GM23338 (cell line): ENCODE data around the gene CMSS1. TPM values are rescaled to one million over a fixed set of nuclear protein-coding genes. Genes with fewer than 3 reads are reported as not detected.
A peak's percentile ranks its signal among the peaks of the same experiment; 100 is the strongest.

Experiments used
- ATAC-seq: fragments of 200-7000 bp; cut with Tn5 transposase; 3 replicates; pipeline ENCODE4 v1.9.1; 2020
- DNase-seq: peaks from one replicate; pipeline ENCODE4 v3.0.0-alpha.2; 2015; ENCODE audit warnings: low spot score
- H2AFZ ChIP-seq: fragments of 200-600 bp; sonication (generic); 2 replicates; pipeline ENCODE4 v1.8.0; 2016; ENCODE audit warnings: antibody characterized with exemption, mild to moderate bottlenecking, moderate library complexity
- H3F3A ChIP-seq: fragments of 200-600 bp; sonication (generic); replicated peaks from 2 replicates; pipeline ENCODE4 v1.8.0; 2017; ENCODE audit warnings: antibody characterized with exemption, mixed run types, low read depth
- H3K27ac ChIP-seq: fragments of 200-600 bp; sonication (generic); 2 replicates; pipeline ENCODE4 v1.6.1; 2016; ENCODE audit warnings: low read depth
- H3K27me3 ChIP-seq: fragments of 200-600 bp; sonication (generic); 2 replicates; pipeline ENCODE4 v1.8.0; 2016; ENCODE audit warnings: mild to moderate bottlenecking, mixed run types, moderate library complexity; ENCODE audit not compliant: insufficient read depth
- H3K36me3 ChIP-seq: fragments of 200-600 bp; sonication (generic); 2 replicates; pipeline ENCODE4 v1.8.0; 2016; ENCODE audit warnings: mild to moderate bottlenecking; ENCODE audit not compliant: insufficient read depth
- H3K4me1 ChIP-seq: fragments of 200-600 bp; sonication (generic); 2 replicates; pipeline ENCODE4 v1.8.0; 2016; ENCODE audit warnings: mild to moderate bottlenecking, moderate library complexity; ENCODE audit not compliant: insufficient read depth
- H3K4me2 ChIP-seq: fragments of 200-600 bp; sonication (generic); 2 replicates; pipeline ENCODE4 v1.7.1; 2017; ENCODE audit warnings: mixed run types
- H3K4me3 ChIP-seq: fragments of 200-600 bp; sonication (generic); 2 replicates; pipeline ENCODE4 v1.6.1; 2016; ENCODE audit warnings: mixed run types
- H3K79me2 ChIP-seq: fragments of 200-600 bp; sonication (generic); replicated peaks from 2 replicates; pipeline ENCODE4 v1.8.0; 2017; ENCODE audit warnings: mild to moderate bottlenecking; ENCODE audit not compliant: insufficient read depth
- H3K9me2 ChIP-seq: fragments of 200-600 bp; sonication (generic); 2 replicates; pipeline ENCODE4 v1.8.0; 2017; ENCODE audit not compliant: insufficient read depth
- H4K20me1 ChIP-seq: fragments of 200-600 bp; sonication (generic); replicated peaks from 2 replicates; pipeline ENCODE4 v1.8.0; 2017; ENCODE audit warnings: mild to moderate bottlenecking; ENCODE audit not compliant: insufficient read depth
- H3K27ac Mint-ChIP-seq: 2 replicates; pipeline ENCODE4 v1.8.0; 2020; ENCODE audit warnings: inconsistent platforms, mild to moderate bottlenecking, moderate library complexity, mixed read lengths
- H3K27me3 Mint-ChIP-seq: 3 replicates; pipeline ENCODE4 v1.8.0; 2022; ENCODE audit warnings: low read depth, mild to moderate bottlenecking, moderate library complexity, mixed read lengths, inconsistent platforms; ENCODE audit not compliant: insufficient read depth, poor library complexity
- H3K36me3 Mint-ChIP-seq: 3 replicates; pipeline ENCODE4 v1.8.0; 2021; ENCODE audit warnings: low read depth, mild to moderate bottlenecking, inconsistent platforms, moderate library complexity, mixed read lengths
- H3K4me1 Mint-ChIP-seq: 3 replicates; pipeline ENCODE4 v1.8.0; 2020; ENCODE audit warnings: mild to moderate bottlenecking, inconsistent platforms, mixed read lengths
- H3K4me3 Mint-ChIP-seq: 3 replicates; pipeline ENCODE4 v1.8.0; 2021; ENCODE audit warnings: moderate library complexity, mild to moderate bottlenecking, inconsistent platforms, mixed read lengths
- H3K9me3 Mint-ChIP-seq: 3 replicates; pipeline ENCODE4 v1.8.0; 2020; ENCODE audit warnings: moderate library complexity, mild to moderate bottlenecking, inconsistent platforms, mixed read lengths
- CREB1 ChIP-seq: fragments of 250-450 bp; sonication (Bioruptor Pico); IDR thresholded peaks from 2 replicates; pipeline ENCODE4 v1.5.0; 2020; ENCODE audit warnings: low read depth, mild to moderate bottlenecking, moderate library complexity
- EZH2 ChIP-seq: fragments of 200-600 bp; sonication (generic); IDR thresholded peaks from one replicate; pipeline ENCODE4 v1.8.0; 2017; ENCODE audit warnings: antibody characterized with exemption, mild to moderate bottlenecking, low read depth; ENCODE audit not compliant: unreplicated experiment
- JUNB ChIP-seq: IDR thresholded peaks from one replicate; pipeline ENCODE4 v1.6.1; 2016; ENCODE audit warnings: antibody characterized with exemption; ENCODE audit not compliant: unreplicated experiment
- NANOG ChIP-seq: IDR thresholded peaks from 2 replicates; pipeline ENCODE4 v1.6.1; 2016; ENCODE audit warnings: antibody characterized with exemption, borderline replicate concordance
- POLR2AphosphoS5 ChIP-seq: IDR thresholded peaks from 2 replicates; pipeline ENCODE4 v1.6.1; 2016; ENCODE audit warnings: antibody characterized with exemption, low read depth
- ZNF114 ChIP-seq: fragments of 250-450 bp; sonication (Bioruptor Pico); IDR thresholded peaks from 2 replicates; pipeline ENCODE4 v1.5.0; 2020; ENCODE audit warnings: mild to moderate bottlenecking, moderate library complexity
- polyA plus RNA-seq: library from polyadenylated mRNA; unstranded; fragments of >200 nt; fragmentation: Nextera tagmentation; extraction: Ambion mirVana; gene quantifications from 2 replicates; pipeline ENCODE4 v1.2.1, GENCODE V29; 2016
- total RNA-seq: library from RNA; depleted of rRNA; stranded (reverse); fragments of >200 nt; shearing (Covaris generic); gene quantifications from 2 replicates; pipeline ENCODE4 v1.2.3, GENCODE V29; 2014
- TF ChIP-seq, protein P1 (sequence below), 2 experiments: fragments of 200-600 bp in 1 of 2; sonication (generic) in 1 of 2; conservative IDR thresholded peaks; 2 replicates each; pipeline versions ENCODE4 v1.5.1 to v1.6.1; 2016 to 2017; ENCODE audit warnings: antibody characterized with exemption in 2 of 2, low read depth in 2 of 2, mild to moderate bottlenecking in 2 of 2, moderate library complexity in 1 of 2
- TF ChIP-seq, protein P2 (sequence below): IDR thresholded peaks from 2 replicates; pipeline ENCODE4 v1.6.1; 2016; ENCODE audit warnings: antibody characterized with exemption
- TF ChIP-seq, protein P3 (sequence below): fragments of 250-450 bp; sonication (Bioruptor Pico); IDR thresholded peaks from 2 replicates; pipeline ENCODE4 v1.5.0; 2020; ENCODE audit warnings: mild to moderate bottlenecking, moderate library complexity

The CMSS1 gene
- total and polyA plus RNA-seq, 2 experiments from 2014 or later, result 39.4 to 187 TPM

DNA sequence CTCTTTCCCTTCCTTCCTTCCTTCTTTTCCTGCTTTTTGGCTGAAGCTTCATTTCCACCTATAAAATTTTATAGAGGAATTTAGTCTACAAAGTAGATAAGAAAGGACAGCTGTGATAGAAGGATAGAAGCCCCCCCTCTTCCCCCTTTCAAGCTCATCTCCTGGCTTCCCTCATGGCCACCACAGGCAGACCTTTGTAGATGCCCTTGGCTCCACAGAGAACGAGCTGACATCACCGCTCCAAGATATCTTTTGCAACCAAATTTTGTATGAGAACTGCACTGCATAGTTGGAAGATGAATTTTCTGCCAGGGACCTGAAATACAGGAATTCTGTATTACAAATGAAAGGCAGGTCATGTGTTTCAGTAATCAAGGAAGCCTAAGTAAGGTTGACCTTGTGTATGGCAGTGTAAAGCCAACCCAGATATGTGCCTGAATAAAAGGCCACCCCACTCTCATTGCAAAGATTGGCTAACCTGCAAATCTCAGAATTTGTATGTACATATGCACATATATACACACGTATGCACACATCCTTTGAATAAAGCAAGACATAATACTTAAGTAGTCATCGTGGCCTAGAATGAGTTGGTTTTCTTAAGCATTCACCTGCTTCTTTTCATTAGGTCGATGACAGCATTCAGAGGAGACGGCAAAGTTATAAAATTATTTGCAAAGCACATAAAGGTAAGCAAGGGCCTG, 353.7 kb downstream of the CMSS1 start:
- no peaks in the 10 kb centered on the region for H3K27me3 Mint-ChIP-seq
- Histone ChIP-seq H3K27me3 (no peaks in the 10 kb centered on the region), H3K4me2 (no peak overlapping the region), H2AFZ (no peak overlapping the region), H4K20me1 (no peaks in the 10 kb centered on the region), H3K4me3 (no peak overlapping the region), H3K4me1 (0 out of 2 replicates have a peak, but pooled peaks cover 4% of the 10 kb centered on the region), H3K9me2 (no peaks in the 10 kb centered on the region), H3K79me2 (no peaks in the 10 kb centered on the region), H3F3A (no peaks in the 10 kb centered on the region), H3K36me3 (no peaks in the 10 kb centered on the region), H3K27ac (no peak overlapping the region)
- no peak overlapping the region for H3K4me3 Mint-ChIP-seq
- H3K9me3 Mint-ChIP-seq, result no peaks in the 10 kb centered on the region
- H3K4me1 Mint-ChIP-seq, result peaks cover 6% of the 10 kb centered on the region; the same call in 2 of the 3 replicates
- TF ChIP-seq JUNB (no peak), ZNF114 (CRISPR knock-in tag) (no peak), POLR2AphosphoS5 (no peak), NANOG (no peak)
- TF ChIP-seq, protein P1, sequence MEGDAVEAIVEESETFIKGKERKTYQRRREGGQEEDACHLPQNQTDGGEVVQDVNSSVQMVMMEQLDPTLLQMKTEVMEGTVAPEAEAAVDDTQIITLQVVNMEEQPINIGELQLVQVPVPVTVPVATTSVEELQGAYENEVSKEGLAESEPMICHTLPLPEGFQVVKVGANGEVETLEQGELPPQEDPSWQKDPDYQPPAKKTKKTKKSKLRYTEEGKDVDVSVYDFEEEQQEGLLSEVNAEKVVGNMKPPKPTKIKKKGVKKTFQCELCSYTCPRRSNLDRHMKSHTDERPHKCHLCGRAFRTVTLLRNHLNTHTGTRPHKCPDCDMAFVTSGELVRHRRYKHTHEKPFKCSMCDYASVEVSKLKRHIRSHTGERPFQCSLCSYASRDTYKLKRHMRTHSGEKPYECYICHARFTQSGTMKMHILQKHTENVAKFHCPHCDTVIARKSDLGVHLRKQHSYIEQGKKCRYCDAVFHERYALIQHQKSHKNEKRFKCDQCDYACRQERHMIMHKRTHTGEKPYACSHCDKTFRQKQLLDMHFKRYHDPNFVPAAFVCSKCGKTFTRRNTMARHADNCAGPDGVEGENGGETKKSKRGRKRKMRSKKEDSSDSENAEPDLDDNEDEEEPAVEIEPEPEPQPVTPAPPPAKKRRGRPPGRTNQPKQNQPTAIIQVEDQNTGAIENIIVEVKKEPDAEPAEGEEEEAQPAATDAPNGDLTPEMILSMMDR (conservative IDR thresholded peaks at IDR 0.05; ENCODE audit: low read depth in 2 of 2), result no peak
- TF ChIP-seq, protein P2, sequence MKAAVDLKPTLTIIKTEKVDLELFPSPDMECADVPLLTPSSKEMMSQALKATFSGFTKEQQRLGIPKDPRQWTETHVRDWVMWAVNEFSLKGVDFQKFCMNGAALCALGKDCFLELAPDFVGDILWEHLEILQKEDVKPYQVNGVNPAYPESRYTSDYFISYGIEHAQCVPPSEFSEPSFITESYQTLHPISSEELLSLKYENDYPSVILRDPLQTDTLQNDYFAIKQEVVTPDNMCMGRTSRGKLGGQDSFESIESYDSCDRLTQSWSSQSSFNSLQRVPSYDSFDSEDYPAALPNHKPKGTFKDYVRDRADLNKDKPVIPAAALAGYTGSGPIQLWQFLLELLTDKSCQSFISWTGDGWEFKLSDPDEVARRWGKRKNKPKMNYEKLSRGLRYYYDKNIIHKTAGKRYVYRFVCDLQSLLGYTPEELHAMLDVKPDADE, result no peak
- ATAC-seq, result no peak
- peaks cover 4% of the 10 kb centered on the region for H3K36me3 Mint-ChIP-seq
- no peak overlapping the region for H3K27ac Mint-ChIP-seq
- no peak for DNase-seq

GRCh38 chr3:100173961-100174360, 356.3 kb downstream of the CMSS1 start:
- Histone ChIP-seq H3K4me3 (no peak overlapping the region), H3K9me2 (no peaks in the 10 kb centered on the region), H3K27ac (no peak overlapping the region), H3K36me3 (peaks cover 10% of the 10 kb centered on the region), H4K20me1 (no peaks in the 10 kb centered on the region), H3K79me2 (no peaks in the 10 kb centered on the region), H2AFZ (no peak overlapping the region), H3K4me2 (no peak overlapping the region), H3K27me3 (no peaks in the 10 kb centered on the region), H3K4me1 (0 out of 2 replicates have a peak, but pooled peaks cover 4% of the 10 kb centered on the region), H3F3A (no peaks in the 10 kb centered on the region)
- DNase-seq (no peak), ATAC-seq (no peak)
- Mint-ChIP-seq H3K36me3 (peaks cover 26% of the 10 kb centered on the region), H3K27ac (peak overlapping the region; percentile 88), H3K4me1 (peaks cover 6% of the 10 kb centered on the region; the same call in 2 of the 3 replicates), H3K27me3 (peaks cover under 1% of the 10 kb centered on the region), H3K9me3 (peaks cover 9% of the 10 kb centered on the region), H3K4me3 (no peak overlapping the region)
- TF ChIP-seq NANOG (no peak), POLR2AphosphoS5 (no peak), JUNB (no peak), EZH2 (no peak), ZNF114 (CRISPR knock-in tag) (no peak), CREB1 (CRISPR knock-in tag) (no peak)
- TF ChIP-seq, protein P3, sequence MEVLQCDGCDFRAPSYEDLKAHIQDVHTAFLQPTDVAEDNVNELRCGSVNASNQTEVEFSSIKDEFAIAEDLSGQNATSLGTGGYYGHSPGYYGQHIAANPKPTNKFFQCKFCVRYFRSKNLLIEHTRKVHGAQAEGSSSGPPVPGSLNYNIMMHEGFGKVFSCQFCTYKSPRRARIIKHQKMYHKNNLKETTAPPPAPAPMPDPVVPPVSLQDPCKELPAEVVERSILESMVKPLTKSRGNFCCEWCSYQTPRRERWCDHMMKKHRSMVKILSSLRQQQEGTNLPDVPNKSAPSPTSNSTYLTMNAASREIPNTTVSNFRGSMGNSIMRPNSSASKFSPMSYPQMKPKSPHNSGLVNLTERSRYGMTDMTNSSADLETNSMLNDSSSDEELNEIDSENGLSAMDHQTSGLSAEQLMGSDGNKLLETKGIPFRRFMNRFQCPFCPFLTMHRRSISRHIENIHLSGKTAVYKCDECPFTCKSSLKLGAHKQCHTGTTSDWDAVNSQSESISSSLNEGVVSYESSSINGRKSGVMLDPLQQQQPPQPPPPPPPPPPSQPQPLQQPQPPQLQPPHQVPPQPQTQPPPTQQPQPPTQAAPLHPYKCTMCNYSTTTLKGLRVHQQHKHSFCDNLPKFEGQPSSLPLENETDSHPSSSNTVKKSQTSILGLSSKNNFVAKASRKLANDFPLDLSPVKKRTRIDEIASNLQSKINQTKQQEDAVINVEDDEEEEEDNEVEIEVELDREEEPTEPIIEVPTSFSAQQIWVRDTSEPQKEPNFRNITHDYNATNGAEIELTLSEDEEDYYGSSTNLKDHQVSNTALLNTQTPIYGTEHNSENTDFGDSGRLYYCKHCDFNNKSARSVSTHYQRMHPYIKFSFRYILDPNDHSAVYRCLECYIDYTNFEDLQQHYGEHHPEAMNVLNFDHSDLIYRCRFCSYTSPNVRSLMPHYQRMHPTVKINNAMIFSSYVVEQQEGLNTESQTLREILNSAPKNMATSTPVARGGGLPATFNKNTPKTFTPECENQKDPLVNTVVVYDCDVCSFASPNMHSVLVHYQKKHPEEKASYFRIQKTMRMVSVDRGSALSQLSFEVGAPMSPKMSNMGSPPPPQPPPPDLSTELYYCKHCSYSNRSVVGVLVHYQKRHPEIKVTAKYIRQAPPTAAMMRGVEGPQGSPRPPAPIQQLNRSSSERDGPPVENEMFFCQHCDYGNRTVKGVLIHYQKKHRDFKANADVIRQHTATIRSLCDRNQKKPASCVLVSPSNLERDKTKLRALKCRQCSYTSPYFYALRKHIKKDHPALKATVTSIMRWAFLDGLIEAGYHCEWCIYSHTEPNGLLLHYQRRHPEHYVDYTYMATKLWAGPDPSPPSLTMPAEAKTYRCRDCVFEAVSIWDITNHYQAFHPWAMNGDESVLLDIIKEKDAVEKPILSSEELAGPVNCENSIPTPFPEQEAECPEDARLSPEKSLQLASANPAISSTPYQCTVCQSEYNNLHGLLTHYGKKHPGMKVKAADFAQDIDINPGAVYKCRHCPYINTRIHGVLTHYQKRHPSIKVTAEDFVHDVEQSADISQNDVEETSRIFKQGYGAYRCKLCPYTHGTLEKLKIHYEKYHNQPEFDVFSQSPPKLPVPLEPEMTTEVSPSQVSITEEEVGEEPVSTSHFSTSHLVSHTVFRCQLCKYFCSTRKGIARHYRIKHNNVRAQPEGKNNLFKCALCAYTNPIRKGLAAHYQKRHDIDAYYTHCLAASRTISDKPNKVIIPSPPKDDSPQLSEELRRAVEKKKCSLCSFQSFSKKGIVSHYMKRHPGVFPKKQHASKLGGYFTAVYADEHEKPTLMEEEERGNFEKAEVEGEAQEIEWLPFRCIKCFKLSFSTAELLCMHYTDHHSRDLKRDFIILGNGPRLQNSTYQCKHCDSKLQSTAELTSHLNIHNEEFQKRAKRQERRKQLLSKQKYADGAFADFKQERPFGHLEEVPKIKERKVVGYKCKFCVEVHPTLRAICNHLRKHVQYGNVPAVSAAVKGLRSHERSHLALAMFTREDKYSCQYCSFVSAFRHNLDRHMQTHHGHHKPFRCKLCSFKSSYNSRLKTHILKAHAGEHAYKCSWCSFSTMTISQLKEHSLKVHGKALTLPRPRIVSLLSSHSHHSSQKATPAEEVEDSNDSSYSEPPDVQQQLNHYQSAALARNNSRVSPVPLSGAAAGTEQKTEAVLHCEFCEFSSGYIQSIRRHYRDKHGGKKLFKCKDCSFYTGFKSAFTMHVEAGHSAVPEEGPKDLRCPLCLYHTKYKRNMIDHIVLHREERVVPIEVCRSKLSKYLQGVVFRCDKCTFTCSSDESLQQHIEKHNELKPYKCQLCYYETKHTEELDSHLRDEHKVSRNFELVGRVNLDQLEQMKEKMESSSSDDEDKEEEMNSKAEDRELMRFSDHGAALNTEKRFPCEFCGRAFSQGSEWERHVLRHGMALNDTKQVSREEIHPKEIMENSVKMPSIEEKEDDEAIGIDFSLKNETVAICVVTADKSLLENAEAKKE, result no peak
- TF ChIP-seq, protein P1 (conservative IDR thresholded peaks at IDR 0.05; ENCODE audit: low read depth in 2 of 2), result no peak
